ENCODE data around the gene DAGLA.

DNA sequence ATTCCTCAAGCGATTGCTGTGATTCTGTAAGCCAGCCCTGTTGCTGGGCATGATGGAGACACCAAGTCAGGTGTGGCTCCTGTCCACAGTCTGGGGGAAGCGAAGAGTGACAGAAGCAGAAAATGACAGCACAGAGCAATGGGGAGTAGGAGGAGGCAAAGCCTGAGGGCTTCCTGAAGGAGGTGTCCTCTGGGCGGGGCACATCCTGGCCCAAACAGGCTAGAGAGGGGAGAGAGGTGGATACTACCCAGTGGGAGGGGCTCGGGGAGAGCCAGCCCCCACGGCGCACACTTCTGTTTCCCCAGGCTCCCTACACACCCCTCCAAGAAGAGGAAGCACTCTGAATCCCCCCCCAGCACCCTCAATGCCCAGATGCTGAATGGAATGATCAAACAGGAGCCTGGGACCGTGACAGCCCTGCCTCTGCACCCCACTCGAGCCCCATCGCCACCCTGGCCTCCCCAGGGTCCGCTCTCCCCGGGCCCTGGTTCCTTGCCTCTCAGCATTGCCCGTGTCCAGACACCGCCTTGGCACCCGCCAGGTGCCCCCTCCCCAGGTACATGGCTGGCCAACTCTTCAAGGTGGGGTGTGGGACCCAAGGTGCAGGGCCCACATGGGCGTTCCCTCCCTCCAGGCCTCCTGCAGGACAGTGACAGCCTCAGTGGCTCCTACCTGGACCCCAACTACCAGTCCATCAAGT lies 91.2 kb downstream of the DAGLA start:
- TF ChIP-seq, protein P1, sequence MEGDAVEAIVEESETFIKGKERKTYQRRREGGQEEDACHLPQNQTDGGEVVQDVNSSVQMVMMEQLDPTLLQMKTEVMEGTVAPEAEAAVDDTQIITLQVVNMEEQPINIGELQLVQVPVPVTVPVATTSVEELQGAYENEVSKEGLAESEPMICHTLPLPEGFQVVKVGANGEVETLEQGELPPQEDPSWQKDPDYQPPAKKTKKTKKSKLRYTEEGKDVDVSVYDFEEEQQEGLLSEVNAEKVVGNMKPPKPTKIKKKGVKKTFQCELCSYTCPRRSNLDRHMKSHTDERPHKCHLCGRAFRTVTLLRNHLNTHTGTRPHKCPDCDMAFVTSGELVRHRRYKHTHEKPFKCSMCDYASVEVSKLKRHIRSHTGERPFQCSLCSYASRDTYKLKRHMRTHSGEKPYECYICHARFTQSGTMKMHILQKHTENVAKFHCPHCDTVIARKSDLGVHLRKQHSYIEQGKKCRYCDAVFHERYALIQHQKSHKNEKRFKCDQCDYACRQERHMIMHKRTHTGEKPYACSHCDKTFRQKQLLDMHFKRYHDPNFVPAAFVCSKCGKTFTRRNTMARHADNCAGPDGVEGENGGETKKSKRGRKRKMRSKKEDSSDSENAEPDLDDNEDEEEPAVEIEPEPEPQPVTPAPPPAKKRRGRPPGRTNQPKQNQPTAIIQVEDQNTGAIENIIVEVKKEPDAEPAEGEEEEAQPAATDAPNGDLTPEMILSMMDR (conservative IDR thresholded peaks at IDR 0.05; ENCODE audit: low read depth, low read length), result no peak
- TF ChIP-seq EZH2 (IDR thresholded peaks at IDR 0.05; ENCODE audit: low read length, unreplicated experiment) (no peak), EZH2phosphoT487 (IDR thresholded peaks at IDR 0.05; ENCODE audit: borderline replicate concordance, low read length) (no peak)

Data from PC-3 (cell line).